GM18498 (cell line): Measurements from ENCODE around the gene AGBL1.

Experiments
- ATAC-seq: cut with Tn5 transposase; IDR thresholded peaks from one replicate; pipeline ENCODE4 v1.9.1; 2021; ENCODE audit warnings: mild to moderate bottlenecking, moderate library complexity; ENCODE audit not compliant: unreplicated experiment

AGBL1 gene

DNA sequence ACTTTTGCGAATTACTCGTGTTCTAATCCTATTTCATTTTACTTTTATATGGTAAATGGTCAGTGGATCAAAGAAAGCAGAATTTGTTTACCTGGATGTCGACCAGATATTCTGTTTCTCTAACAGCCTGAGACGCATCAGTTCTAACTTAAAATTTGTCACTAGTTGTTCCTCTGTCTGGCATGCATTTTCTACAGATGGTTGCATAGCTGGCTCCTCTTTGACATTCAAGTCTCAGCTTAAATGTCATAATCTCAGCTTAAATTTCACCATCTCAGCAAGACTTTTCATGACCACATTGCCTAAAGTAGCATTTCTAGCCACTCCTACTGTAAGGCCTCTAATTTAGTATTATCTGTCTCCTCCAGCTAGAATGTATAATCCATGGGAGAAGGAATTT is 609.3 kb downstream of the AGBL1 start:
- no peak for ATAC-seq

DNA sequence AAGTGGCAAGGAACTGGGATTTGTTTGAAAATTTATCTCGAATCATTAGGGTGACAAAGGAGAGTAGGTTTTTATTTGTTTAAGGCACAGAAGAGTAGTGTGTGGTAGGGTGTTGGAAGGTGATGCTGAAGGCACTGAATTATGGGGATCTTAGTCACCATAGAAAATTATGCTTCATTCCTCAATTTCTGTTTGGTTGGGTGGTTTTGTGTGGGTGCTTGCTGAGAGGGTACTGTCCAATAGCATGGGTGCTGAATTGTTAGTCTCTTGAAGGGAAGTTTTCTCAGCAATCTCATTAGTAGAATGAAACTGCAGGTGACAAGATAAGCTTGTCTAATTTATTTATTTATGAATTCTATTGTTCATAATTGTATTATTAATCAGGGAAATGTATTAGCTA is 610.9 kb downstream of the AGBL1 start:
- ATAC-seq = no peak

DNA sequence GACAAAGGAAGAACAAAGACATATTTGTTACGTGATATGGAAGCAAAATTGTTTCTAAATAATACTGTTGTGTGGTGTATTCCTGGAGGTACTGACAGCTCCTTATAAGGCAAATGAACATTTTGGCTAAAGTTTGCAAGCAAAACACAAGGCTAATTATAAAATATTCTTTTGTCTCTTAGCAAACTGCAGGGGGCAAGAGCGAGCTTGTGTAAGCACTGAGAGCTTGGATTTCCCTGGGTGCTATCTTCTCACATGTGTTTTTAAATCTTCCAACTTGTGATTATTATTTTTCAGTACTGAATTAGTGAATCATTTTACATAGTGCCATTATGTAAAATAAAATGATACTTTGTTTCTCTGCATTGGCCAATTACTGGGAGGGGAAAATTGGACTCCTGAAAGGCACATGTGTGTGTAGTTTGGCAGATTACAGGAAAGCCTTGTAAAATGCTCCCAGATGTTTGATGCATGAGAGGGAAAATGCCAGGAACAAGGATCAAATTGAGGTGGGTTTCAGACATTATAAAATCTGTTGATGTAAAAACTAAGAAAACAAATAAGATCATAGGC is 611.5 kb downstream of the AGBL1 start:
- no peak for ATAC-seq

DNA sequence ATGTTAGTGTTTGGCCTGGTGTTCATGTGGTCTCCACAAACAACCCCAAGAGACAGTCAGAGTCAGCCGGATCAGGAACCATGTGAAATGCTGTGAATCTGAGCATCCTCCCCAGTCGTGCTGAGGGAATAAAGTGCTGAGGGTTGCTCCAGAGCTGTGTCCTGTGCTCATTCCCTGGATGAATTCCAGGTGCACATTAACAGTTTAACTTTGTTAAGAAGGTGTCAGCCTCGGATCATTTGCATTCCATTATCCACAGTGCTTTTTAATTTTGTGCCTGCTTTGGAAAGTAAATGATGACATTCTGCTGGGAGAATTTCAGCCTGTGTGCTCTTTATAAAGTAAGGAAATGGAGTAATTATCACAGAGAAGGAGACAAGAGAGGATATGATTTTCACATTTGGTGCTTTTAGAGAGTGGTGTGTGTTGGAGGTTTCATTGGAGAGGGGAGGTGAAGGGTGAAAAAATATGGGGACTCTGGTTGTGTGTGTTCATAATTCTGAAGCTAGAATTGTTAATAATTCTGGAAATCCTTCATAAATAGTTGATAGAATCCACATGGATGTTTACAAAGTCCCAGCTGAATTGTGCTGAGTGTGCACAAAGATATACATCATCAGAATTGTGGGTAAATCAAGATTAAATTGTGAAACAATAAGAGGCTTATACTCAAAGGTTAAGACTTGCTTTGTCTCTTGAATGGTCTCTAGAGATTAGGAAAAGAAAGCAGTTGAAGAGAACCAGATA is 621.4 kb downstream of the AGBL1 start:
- no peak for ATAC-seq

DNA sequence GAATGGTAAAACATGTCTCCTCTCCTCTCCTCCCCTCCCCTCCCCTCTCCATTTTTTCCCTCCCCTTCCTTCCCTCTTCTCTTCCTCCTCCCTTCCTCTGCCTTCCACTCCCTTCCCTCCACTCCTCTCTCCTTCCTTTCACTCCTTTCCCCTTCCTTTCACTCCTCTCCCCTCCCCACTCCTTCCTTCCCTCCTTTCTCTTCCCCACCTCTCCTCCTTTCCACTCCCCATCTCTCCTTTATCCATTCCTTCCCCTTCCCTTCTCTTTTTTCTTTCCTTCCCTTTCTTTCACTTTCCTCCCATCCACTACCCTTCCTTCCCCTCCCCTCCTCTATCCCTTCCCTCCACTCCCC is 621.9 kb downstream of the AGBL1 start:
- no peak for ATAC-seq

DNA sequence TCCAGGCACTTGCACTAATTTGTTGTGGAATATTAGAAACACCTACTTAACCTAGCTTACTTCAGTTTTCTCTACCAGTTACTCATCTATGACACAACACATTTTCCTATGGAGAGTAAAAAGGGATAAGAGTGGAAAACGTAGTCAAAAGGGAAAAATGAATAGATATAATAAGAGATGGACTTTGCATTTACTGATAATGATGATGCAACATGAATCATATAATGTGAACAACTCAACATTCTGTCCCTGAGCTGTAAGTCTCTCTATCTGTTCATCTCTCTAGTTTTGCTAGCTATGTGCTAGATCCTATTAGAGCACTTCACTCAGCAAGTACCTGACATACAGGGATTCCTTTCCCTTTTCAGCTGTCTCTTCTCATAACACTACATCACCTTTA is 627.1 kb downstream of the AGBL1 start:
- no peak for ATAC-seq

DNA sequence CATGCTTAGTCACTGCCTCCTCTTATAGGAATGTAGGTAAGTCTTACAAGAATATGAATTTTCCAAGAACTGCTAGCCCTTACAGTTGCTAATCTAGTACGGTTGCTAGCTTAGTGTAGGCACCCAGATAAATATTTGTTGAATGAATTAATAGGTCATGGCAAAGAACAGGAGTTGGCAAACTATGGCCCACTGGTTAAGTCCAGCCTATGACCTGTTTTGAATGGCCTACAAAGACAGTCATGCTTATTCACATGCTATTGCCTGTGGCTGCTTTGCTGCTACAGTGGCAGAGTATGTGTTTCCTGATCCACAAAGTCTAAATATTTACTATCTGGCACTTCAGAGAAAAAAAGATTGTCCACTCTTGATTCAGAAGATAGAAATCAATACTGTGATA is 631.8 kb downstream of the AGBL1 start:
- ATAC-seq = no peak

DNA sequence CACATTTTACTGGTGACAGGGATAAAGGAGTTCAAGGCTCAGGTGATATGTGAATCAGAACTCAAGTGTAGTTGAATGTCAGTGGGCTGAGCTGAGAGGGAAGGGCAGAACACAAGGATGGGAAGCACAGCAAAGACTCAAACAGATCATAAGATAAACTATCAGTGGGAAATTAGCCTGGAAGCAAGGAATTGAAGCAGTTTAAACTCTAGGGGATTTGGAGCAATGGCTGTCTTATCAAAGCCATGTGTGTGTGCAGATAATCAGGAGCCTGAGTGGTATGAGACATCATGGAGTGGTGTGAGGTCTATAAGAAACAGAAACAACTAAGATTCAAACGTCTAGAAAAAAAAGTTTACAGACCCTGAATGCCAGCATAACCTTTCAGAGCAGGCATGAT is 634.6 kb downstream of the AGBL1 start:
- no peak for ATAC-seq

DNA sequence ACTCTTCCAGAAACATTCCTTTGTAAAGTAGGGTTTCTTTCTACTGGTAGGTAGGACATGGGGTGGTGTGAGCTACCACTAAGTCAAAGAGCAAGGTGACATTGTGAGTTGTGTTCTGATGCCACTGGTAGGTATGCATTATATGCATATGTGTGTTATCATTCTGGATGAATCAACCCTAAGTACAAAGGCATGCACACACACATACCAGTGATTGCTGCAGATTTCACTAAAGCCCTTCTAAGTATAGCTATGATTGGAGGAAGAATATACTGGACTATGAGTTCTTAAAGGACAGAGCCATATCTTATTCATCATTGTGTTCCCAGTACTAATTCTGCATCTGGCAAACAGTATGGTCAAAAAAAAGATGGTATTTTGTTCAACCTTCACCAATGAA is 646.0 kb downstream of the AGBL1 start:
- no peak for ATAC-seq

DNA sequence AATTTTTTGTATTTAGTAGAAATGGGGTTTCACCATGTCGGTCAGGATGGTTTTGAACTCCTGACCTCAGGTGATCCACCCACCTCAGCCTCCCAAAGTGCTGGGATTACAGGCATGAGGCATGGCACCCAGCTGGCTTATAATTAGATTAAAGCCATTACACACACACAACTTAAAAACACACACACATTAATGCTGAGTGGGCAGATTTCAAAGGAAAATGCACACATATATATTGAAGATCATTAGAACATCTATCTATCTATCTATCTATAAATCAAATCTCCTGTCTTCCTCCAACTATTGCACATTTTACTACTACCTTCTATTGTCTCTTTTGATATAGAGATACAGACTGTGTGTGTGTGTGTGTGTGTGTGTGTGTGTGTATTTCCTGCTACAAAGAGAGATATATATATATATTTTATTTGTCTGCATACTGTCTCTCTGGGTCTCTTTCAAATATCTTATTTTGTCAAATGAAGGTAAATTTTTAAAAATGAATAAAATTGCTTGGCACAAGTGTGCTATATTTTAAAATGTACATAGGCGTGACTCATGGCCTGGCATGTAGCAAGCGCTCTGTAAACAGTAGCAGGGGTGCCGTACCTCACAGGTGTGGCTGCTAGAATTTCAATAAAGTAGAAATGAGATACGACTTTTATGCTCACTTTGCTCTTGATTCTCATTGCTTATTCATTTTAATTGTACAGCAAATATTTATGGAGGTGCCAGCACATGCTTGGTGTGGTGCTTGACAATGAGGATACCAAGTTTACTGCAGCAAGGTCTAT is 655.8 kb downstream of the AGBL1 start:
- no peak for ATAC-seq

DNA sequence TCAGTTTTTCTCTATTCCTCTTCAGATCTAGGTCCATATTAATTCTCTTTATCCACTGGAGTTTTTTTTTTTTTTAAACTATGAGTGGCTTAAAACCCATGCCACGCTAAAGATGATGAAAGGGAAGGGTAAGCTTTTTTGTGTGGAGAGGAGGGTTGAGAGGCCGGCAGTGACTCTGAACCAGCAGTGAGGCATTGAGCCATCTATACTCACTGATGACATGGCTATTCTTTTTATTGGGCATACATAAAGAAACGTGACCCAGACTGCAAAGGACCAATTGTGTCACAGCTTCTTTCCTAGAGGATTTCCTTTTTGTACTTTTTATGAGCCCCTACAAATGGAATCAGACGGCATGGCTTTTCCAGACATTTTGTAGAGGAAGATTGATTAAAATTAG is 662.2 kb downstream of the AGBL1 start:
- no peak for ATAC-seq

DNA sequence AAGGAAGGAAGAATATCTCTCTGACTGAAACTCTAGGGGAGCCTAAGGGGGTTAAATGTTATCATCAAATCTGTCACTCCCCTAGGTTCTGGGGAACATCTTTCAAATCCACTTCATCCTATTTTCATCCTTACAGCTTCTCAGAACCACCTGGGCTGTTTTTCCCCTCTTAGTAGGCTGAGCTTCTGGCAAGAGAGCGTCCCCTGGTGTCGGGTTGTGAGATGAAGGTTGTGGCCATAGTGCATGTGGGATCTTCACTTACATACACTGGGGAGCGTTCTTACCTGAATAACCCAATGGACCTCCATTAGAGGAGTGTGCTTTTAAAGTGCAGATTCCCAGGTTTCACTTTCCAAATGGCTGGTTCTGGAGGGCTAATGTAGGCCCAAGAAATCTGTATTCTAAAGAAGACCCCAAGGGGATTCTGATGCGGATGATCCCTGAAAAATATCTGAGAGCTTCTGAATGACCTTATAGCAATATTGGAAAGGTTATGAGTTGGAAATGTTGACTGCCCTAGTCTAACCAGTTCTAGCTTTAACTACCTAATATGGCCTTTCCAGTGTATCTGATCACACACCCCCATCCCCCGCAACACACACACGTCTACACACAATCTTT is 663.7 kb downstream of the AGBL1 start:
- no peak for ATAC-seq

DNA sequence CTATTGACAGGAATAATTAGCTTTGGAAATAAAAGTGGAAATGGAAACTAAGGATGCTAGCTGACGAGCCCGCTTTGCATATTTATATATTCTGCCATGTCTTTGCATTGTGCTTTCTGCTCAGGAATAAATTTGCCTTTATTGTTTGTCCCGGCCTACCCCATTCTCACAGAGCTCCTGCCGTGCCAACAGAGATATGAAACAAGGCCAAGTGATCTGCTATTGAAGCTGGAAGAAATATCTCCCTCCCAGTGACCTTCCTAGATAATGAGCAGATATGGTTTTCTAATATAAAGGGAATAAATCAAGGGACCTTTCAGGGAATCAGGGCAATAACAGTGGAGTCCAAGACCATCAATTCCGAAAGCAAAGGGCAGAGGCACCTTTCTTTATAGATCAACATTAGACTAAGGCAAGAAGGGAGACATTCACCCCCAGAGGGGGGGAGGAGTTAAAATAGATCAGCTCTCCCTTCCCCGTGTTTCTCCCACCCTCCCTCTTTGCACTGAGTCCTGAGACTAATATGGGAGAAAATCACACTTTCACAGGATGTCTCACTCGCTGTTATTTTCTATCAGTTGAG is 664.6 kb downstream of the AGBL1 start:
- no peak for ATAC-seq

DNA sequence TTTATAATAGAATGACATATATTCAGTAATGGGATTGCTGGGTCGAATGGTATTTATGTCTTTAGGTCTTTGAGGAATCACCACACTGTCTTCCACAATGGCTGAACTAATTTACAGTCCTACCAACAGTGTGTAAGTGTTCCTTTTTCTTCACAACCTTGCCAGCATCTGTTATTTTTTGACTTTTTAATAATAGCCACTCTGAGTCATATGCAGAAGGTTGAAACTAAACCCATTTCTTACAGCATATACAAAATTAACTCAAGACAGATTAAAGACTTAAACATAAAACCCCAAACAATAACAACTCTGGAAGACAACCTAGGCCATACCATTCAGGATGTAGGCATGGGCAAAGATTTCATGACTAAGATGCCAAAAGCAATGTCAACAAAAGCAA is 671.4 kb downstream of the AGBL1 start:
- no peak for ATAC-seq

DNA sequence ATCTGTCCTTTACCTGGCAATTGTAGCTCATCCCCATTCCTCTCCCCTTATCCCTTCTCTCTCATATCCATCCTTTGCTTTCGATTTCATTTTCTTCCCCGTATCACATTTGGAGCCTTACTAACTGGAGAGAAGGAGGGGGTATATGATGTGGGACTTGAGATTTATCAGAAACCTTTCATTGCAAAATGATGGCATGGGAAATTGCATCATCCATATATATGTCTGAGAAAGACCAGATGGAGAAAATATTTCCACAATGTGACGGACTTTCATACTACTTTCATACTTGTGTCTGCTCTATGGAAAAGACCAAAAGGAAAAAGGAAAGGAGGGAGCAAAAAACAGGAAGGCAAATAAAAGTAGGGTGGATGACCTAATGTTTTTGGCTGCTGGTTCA is 675.2 kb downstream of the AGBL1 start:
- no peak for ATAC-seq

DNA sequence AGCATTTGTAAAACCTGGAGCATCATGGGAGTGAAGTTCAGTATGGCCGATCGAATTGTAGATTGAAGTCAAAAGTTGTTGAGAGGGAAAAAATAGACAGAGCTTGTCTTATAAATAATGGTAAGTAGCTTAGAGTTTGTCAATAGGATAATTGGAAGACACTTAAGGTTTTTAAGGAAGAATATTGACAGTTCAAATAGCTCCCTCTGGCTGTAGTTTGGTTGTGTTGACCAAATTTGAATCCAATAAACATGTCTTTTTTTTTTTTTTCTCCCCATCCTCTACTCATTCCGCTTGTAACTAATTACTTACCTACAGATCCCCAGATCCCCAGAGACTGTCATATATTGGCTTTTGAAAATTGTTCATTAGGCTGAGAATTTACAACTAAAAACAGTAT is 677.0 kb downstream of the AGBL1 start:
- ATAC-seq = no peak

DNA sequence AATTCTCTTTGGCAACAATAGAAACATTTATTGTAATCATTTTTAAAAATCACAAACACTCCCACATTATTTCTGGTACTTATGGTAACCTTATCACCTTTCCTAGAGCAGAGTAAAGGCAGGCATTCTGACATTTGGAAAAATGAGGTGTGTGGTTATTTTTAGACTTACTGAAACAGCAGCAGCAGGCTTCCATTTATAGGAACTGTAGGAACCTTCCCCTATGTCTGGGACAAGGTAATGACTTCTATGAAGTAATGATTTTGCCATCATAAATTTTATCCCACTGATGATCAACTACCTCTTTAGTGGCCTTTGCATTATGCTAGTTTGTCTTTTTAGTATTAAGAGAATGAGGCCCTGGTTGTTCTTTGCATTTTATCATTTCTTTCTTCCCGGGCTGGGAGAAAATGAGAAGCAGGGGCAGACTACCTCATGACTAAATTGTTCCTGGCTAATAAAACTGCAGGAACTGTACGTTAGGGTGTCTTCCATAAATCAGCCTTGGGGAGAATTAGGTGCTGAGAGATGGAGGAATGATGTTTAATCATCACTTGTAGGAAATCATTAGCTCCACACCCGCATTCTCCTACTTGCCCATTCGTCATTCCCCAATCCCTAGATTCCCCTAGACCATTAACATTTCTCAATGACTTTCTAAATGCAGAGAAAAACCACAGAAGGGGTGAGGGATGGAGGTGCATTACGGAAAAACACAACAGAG is 680.3 kb downstream of the AGBL1 start:
- ATAC-seq = no peak

DNA sequence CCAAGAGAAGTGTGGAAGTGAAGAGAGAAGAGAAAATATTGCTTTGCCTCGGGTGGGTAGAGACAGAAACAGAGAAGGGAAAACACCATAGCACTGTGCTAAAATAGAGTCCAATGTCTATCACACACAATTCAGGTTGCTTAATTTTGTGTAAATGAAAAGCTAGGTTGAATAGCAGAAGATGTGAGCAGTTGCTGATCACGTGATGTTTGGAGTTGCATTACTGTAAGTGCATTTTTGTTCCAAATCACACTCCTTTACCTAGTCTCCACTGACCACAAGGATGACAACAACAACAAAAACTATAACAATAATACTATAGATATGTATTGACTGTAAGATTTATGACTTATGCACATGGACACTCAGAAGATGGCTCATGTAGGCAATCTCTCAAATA is 683.2 kb downstream of the AGBL1 start:
- no peak for ATAC-seq

DNA sequence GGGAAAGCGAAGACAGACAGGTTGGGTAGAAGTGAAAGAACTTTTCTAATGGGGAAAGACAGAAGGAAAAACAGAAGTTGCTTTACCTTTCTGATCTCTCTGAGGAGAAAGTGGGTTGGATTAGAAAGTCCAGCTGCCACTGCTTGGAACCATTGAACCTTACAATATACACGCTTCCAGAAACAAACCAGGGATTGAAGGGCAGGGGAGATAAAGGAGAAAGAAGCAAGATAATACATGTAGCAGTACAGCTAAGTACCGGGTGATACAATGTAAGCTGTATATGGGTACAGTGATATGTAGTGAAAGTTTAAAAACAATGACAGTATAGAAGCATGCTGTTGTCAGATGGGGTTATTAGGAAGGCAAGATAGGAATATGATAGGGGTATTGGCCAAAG is 684.4 kb downstream of the AGBL1 start:
- ATAC-seq = no peak

DNA sequence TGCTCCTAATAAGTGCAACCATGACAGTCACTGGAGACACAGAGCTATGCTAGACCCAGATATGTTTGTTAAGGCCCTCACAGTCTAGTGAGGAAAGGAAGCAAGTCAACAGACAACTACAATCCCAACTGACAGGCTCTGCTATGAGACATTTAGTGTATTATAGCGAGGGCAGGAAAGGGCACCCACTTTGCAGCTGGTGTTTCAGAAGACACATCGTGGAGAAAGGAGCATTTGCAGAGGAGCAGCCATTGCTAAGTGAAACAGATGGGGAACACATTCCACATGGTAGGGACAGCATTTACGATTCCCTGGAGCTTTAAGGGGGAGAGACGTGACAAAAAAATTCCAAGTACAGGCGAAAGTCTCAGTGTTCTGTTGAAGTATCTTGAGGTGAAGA is 685.6 kb downstream of the AGBL1 start:
- no peak for ATAC-seq
